Epithelial cell of esophagus (primary cell): ENCODE data around the gene HSBP1.
A peak's percentile ranks its signal among the peaks of the same experiment; 100 is the strongest.

Experiments used
- DNase-seq: peaks from one replicate; pipeline ENCODE4 v3.0.0; 2010; ENCODE audit warnings: low read depth
- H3K4me3 ChIP-seq: 2 replicates; pipeline ENCODE4 v1.5.1; 2011; ENCODE audit warnings: mild to moderate bottlenecking, low read length, control low read depth
- TF ChIP-seq, protein P1 (sequence below): IDR thresholded peaks from 2 replicates; pipeline ENCODE4 v1.5.1; 2011; ENCODE audit warnings: low read depth, mild to moderate bottlenecking, low read length, control low read depth, inconsistent platforms; ENCODE audit not compliant: insufficient read depth; ENCODE audit errors: missing control alignments

HSBP1 gene

DNA sequence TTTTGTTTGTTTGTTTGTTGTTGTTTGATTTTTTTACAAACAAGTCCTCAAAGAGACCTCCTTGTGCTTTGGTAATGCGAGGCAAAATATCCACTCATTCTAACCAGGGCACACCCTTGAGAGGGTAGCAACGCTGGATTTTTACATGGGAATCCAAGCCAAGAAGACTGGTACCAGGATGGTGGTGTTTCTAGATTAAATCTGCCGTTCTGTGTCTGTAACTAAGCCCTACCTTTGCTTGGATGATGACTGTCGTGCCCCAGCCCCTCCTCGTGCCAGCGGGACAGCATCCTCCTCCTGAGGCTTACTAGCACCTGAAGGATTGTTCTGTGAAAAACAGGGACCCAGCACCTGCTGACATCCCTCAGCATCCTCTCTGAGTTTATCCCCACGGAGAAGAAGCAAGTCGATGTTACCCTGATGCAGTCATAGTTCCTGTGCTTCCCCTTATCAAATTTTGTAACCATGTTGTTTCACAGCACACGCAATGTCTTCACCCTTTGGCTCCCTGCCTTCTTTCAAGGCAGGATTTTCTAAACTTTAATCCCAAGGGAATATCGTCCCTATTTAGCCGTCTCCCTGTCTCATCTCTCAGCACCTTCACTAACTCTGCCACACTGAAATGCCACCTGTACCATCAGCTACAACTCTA lies 5.1 kb upstream of the HSBP1 start:
- DNase-seq: no peak
- TF ChIP-seq, protein P1, sequence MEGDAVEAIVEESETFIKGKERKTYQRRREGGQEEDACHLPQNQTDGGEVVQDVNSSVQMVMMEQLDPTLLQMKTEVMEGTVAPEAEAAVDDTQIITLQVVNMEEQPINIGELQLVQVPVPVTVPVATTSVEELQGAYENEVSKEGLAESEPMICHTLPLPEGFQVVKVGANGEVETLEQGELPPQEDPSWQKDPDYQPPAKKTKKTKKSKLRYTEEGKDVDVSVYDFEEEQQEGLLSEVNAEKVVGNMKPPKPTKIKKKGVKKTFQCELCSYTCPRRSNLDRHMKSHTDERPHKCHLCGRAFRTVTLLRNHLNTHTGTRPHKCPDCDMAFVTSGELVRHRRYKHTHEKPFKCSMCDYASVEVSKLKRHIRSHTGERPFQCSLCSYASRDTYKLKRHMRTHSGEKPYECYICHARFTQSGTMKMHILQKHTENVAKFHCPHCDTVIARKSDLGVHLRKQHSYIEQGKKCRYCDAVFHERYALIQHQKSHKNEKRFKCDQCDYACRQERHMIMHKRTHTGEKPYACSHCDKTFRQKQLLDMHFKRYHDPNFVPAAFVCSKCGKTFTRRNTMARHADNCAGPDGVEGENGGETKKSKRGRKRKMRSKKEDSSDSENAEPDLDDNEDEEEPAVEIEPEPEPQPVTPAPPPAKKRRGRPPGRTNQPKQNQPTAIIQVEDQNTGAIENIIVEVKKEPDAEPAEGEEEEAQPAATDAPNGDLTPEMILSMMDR: no peak
- no peak overlapping the region for H3K4me3 ChIP-seq

DNA sequence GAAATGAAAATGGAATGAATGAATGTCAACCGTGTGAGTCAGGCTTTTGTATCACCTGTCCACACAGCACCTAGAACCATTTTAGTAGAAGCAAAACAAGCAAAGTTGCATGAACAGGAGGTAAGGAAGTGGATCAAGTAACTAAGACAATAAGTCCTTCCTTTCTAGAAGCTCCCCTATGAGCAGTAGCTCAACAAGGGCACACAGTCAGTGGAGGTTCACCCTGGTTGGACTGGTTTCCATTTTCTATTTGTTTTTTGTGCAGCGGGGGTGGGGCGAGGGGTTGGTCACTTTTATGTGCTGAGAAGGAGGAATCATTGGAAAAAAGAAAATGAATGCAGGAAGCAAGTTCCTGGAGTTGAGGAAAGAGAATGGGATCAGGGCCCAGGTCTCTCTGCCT lies 4.0 kb upstream of the HSBP1 start:
- TF ChIP-seq, protein P1: no peak
- H3K4me3 ChIP-seq: no peak overlapping the region
- DNase-seq: peak; percentile 36

DNA sequence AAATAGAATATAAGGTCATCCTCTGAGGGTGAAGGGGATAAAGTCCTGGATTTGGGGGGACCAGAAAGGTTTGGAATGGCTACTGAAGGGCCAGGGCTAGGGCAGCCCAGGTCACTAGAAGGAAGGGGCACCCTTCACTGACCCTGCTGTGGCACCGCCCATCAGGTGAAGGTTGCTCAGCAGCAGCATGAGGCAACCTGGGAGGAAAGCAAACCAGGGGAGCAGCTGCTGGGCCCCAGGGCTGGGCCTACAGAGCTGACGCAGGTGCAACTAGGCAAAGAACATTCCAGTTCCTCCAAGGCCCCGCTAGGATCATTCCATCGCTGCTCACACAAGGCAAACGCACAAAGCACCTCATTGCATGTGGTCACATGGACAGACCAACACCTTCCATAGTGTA lies 3.4 kb upstream of the HSBP1 start:
- TF ChIP-seq, protein P1: no peak
- no peak overlapping the region for H3K4me3 ChIP-seq
- DNase-seq: no peak

DNA sequence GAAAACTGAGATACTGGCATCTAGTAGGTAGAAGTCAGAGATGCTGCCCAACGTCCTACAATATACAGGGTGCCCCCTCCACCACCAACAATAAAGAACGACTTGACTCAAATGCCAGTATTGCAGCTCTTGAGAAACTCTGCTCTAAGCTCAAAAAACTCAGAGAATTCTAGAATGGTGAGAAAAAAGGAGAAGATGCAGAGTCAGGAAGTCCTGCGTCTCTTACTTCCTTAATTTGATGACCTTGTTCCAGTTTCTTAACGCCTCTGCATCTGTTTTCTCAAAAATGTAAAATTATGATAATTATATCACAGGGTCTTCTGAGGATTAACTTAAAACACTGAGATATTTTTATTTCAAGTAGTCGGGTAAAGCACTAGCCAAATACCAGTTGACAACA lies 1.7 kb upstream of the HSBP1 start:
- no peak for DNase-seq
- H3K4me3 ChIP-seq: no peak overlapping the region
- TF ChIP-seq, protein P1: no peak

DNA sequence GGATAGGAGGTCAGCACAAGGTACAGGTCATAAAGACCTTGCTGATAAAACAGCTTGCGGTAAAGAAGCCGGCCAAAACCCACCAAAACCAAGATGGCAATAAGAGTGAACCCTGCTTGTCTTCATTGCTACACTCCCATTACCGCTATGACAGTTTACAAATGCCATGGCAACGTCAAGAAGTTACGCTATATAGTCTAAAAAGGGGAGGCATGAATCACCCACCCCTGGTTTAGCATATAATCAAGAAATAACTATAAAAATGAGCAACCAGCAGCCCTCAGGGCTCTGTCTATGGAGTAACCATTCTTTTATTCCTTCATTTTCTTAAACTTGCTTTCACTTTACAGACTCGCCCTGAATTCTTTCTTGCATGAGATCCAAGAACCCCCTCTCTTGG lies 1.0 kb upstream of the HSBP1 start:
- TF ChIP-seq, protein P1: no peak
- DNase-seq: no peak
- H3K4me3 ChIP-seq: no peak overlapping the region

DNA sequence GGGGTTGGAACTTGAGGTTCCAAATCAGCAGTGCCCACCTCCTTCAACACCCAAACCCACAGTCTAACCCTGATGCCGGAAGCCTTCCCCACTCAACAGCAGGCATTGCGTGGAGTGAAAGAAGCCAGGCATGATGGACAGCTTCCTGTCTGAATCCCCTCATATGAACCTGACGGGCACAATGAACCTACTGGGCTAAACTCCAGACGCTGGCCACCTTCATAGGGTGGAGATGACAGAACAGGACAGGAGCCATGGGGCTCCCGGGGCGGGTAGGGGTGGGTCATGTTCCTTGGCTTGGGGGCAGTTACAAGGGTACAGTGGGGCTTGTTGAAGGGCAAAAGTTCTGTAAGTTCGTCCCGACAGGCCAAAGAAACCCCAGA lies 460 bp upstream of the HSBP1 start:
- H3K4me3 ChIP-seq: peak overlapping the region; percentile 3
- TF ChIP-seq, protein P1: no peak
- DNase-seq: no peak

DNA sequence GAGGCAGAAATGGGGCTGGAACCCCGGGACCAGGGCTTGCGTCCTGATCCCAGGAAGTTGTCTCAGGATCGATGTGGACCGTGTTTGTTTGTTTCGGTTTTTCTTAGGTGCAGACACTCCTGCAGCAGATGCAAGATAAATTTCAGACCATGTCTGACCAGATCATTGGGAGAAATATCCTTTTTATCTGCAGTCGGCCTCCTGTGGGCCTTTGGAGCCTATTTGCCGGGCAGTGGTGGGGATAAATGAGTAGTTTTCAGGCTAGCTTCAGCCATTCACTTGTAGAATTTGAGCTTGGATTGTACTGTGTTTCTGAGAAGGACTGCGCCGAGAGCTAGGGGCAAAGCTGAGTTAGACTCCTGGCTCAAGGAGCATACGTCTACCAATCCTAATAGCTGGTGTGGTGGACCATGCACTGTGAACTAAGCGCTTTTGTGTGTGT lies 816 bp downstream of the HSBP1 start:
- DNase-seq: no peak
- H3K4me3 ChIP-seq: peak overlapping the region; percentile 84
- TF ChIP-seq, protein P1: no peak
